Measurements from ENCODE around the gene SLC25A22.

Gene SLC25A22

DNA sequence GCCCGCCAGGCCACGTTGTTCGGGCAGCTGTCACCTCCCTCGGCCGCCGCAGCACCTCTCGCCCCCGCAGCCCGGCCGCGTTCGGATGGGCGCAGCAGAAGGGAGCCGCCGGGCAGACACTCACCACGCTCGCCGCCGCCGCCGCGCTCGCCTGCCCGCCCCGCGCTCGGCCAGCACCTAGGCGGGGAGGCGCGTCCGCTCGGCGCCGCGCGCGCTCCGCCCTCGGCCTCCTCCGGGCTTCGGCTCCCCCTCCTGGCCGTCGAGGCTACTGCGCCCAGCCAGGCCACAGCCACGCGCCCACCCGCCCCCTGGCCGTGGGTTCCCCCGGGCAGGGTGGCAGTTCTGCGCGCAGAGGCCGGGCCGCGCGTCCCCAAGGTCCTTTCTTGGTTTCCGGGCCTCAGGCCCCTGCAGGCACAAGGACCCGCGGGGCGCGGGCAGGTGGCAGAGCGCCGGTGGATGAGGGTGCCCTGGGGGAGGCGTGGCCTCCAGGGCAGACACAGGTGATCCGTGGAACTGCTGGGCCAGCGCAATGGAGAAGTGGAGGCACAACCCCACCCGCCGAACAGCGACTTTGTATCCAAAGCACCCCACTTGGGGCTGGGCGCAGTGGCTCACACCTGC lies at the start of gene SLC25A22:
Gene SLC25A22, minus strand, starts transcription at position 189 of the 621 bp plus-strand sequence. CDS start 3,275 bp downstream, outside the sequence.
- Histone ChIP-seq H3K4me3 (ENCODE audit: low read length) (peak within 1 kb of the TSS; percentile 92), H3K36me3 (replicated peaks; ENCODE audit: low read depth, low read length) (no peaks in the 10 kb centered on the region), H2AFZ (ENCODE audit: low read depth, low read length) (peak within 1 kb of the TSS; percentile 58; the same call in 1 of the 2 replicates), H3K4me1 (ENCODE audit: low read length) (peaks cover 14% of the 10 kb centered on the region), H3K27me3 (ENCODE audit: low read depth, low read length) (no peaks in the 10 kb centered on the region), H3K9ac (ENCODE audit: low read length) (peak within 1 kb of the TSS; percentile 90), H3K27ac (ENCODE audit: low read length) (peak within 1 kb of the TSS; percentile 78), H3K9me3 (ENCODE audit: insufficient read depth, low read length) (no peaks in the 10 kb centered on the region), H3K79me2 (ENCODE audit: low read length) (peaks cover 34% of the 10 kb centered on the region), H3K4me2 (ENCODE audit: low read length) (peak within 1 kb of the TSS; percentile 98), H4K20me1 (ENCODE audit: insufficient read depth, low read length) (peaks cover 4% of the 10 kb centered on the region; the same call in 1 of the 2 replicates)
- no peak for TF ChIP-seq EZH2phosphoT487 (IDR thresholded peaks at IDR 0.05; ENCODE audit: low read depth)
- TF ChIP-seq, protein P1, sequence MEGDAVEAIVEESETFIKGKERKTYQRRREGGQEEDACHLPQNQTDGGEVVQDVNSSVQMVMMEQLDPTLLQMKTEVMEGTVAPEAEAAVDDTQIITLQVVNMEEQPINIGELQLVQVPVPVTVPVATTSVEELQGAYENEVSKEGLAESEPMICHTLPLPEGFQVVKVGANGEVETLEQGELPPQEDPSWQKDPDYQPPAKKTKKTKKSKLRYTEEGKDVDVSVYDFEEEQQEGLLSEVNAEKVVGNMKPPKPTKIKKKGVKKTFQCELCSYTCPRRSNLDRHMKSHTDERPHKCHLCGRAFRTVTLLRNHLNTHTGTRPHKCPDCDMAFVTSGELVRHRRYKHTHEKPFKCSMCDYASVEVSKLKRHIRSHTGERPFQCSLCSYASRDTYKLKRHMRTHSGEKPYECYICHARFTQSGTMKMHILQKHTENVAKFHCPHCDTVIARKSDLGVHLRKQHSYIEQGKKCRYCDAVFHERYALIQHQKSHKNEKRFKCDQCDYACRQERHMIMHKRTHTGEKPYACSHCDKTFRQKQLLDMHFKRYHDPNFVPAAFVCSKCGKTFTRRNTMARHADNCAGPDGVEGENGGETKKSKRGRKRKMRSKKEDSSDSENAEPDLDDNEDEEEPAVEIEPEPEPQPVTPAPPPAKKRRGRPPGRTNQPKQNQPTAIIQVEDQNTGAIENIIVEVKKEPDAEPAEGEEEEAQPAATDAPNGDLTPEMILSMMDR (IDR thresholded peaks at IDR 0.05; ENCODE audit: low read depth, low read length) = peak; percentile 62

DNA sequence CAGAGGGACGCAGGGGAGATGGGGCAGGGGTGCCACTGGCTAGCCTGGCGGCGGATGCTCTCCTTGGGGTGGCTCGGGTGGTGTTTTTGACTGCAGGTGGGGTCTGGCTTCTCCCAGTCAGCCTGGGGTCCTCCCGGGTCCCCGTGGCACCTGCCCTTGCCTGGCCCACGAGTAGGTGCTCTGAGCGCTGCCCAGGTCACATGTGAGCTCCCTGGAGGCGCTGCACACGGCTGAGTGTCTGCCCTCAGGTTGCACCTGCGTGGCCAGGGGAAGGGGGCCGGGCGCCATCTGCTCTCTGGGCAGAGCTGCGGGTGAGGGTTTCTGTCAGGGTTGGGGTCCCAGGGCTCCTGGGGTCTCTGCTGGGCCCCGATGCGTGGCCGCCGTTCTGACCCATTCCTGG lies 49.8 kb upstream of the SLC25A22 start:
- Histone ChIP-seq H3K4me3 (ENCODE audit: low read length) (no peak overlapping the region), H3K4me2 (ENCODE audit: low read length) (no peak overlapping the region), H3K27me3 (ENCODE audit: low read depth, low read length) (no peaks in the 10 kb centered on the region; the same call in 1 of the 2 replicates), H2AFZ (ENCODE audit: low read depth, low read length) (no peak overlapping the region), H3K4me1 (ENCODE audit: low read length) (peaks cover 26% of the 10 kb centered on the region), H3K9ac (ENCODE audit: low read length) (no peak overlapping the region), H3K9me3 (ENCODE audit: insufficient read depth, low read length) (no peaks in the 10 kb centered on the region), H3K79me2 (ENCODE audit: low read length) (no peaks in the 10 kb centered on the region), H4K20me1 (ENCODE audit: insufficient read depth, low read length) (no peaks in the 10 kb centered on the region), H3K36me3 (replicated peaks; ENCODE audit: low read depth, low read length) (no peaks in the 10 kb centered on the region), H3K27ac (ENCODE audit: low read length) (no peak overlapping the region)
- TF ChIP-seq EZH2phosphoT487 (IDR thresholded peaks at IDR 0.05; ENCODE audit: low read depth) = no peak
- TF ChIP-seq, protein P1 (IDR thresholded peaks at IDR 0.05; ENCODE audit: low read depth, low read length) = no peak

DNA sequence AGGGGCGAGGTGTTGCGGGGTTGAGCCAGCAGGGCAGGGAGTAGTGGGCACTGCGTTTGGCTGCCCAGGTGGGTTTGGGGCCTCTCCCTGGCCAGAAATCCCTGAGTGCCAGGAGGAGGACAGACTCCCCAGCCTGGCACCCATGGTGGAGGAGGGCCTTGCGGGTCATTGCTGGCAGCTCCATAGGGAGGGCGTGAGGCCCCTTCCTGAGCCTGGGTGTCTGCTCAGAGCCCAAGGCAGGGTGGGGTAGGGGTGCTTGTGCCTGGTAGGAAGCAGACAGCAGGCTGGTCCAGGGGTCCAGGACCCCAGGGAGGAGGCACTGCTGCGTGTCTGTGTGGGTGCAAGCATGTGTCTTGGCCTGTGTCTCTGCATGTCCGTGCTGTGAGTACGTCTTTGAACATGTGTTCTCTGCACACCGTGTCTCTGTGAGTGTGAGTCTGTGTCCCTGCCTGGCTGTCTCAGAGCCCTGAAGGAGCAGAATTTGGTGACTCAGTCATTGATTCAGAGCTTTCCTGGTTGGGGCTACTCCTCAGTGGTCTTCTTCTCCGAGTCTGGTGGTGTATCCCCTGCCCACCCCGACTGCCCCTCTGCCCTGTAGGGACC lies 48.5 kb upstream of the SLC25A22 start:
- Histone ChIP-seq H3K27ac (ENCODE audit: low read length) (no peak overlapping the region), H4K20me1 (ENCODE audit: insufficient read depth, low read length) (no peaks in the 10 kb centered on the region), H3K79me2 (ENCODE audit: low read length) (peaks cover 7% of the 10 kb centered on the region), H3K9ac (ENCODE audit: low read length) (no peak overlapping the region), H3K4me3 (ENCODE audit: low read length) (no peak overlapping the region), H2AFZ (ENCODE audit: low read depth, low read length) (no peak overlapping the region), H3K27me3 (ENCODE audit: low read depth, low read length) (no peaks in the 10 kb centered on the region; the same call in 1 of the 2 replicates), H3K4me1 (ENCODE audit: low read length) (peaks cover 26% of the 10 kb centered on the region), H3K4me2 (ENCODE audit: low read length) (no peak overlapping the region), H3K36me3 (replicated peaks; ENCODE audit: low read depth, low read length) (no peaks in the 10 kb centered on the region), H3K9me3 (ENCODE audit: insufficient read depth, low read length) (no peaks in the 10 kb centered on the region)
- TF ChIP-seq, protein P1 (IDR thresholded peaks at IDR 0.05; ENCODE audit: low read depth, low read length) = no peak
- no peak for TF ChIP-seq EZH2phosphoT487 (IDR thresholded peaks at IDR 0.05; ENCODE audit: low read depth)

DNA sequence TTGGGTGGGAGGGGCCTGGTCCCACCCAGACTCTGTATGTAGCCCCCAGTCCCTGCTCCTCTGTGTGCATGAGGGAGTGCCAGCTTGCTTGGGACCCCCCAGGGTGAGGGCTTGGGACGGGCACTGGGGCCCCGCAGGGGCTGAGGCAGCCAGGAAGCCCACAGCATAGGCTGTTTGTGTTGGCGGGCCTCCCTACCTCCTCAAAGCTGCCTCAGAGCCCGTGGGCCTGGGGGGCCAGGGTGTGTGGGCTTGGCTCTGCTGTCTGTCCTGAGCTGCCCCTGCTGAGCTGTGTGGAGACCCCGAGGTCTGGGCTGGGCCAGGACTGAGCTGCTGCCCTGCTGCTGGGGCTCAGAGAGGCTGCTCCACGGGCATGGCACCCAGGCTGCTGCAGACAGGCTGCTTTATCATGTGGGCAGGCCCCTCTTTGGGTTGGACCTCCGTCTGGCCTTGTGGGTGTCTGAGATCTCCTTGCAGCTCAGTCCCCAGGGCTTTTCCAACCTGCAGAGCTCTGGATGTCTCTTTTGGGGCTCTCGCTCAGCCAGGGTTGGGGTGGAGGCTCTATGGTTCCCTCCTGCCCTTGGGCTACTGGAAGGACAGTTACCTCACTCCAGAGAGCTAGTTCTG lies 47.9 kb upstream of the SLC25A22 start:
- H3K36me3 ChIP-seq (replicated peaks; ENCODE audit: low read depth, low read length) = no peaks in the 10 kb centered on the region
- H3K79me2 ChIP-seq (ENCODE audit: low read length) = peaks cover 13% of the 10 kb centered on the region
- TF ChIP-seq EZH2phosphoT487 (IDR thresholded peaks at IDR 0.05; ENCODE audit: low read depth) = no peak
- TF ChIP-seq, protein P1 (IDR thresholded peaks at IDR 0.05; ENCODE audit: low read depth, low read length) = no peak
- H3K9ac ChIP-seq (ENCODE audit: low read length) = no peak overlapping the region
- peaks cover 4% of the 10 kb centered on the region for H4K20me1 ChIP-seq (ENCODE audit: insufficient read depth, low read length)
- H2AFZ ChIP-seq (ENCODE audit: low read depth, low read length) = no peak overlapping the region
- H3K4me3 ChIP-seq (ENCODE audit: low read length) = no peak overlapping the region
- no peaks in the 10 kb centered on the region for H3K9me3 ChIP-seq (ENCODE audit: insufficient read depth, low read length)
- H3K4me2 ChIP-seq (ENCODE audit: low read length) = no peak overlapping the region
- H3K4me1 ChIP-seq (ENCODE audit: low read length) = peaks cover 31% of the 10 kb centered on the region
- no peak overlapping the region for H3K27ac ChIP-seq (ENCODE audit: low read length)
- H3K27me3 ChIP-seq (ENCODE audit: low read depth, low read length) = no peaks in the 10 kb centered on the region; the same call in 1 of the 2 replicates

All from OCI-LY3 (cell line).